ENCODE results near the gene COL27A1. TPM values are rescaled to one million over a fixed set of nuclear protein-coding genes. Genes with fewer than 3 reads are reported as not detected.

Gene COL27A1
- total RNA-seq, 2 experiments from 2014 or later, result 7.0 to 10.6 TPM

- Mint-ChIP-seq H3K36me3 (ENCODE audit: low read depth) (no peaks in the 10 kb centered on the region), H3K9me3 (no peaks in the 10 kb centered on the region), H3K27me3 (ENCODE audit: low read depth) (peaks cover 21% of the 10 kb centered on the region), H3K4me3 (peak overlapping the region; percentile 81), H3K27ac (peak overlapping the region; percentile 62), H3K4me1 (ENCODE audit: low read depth) (peaks cover 16% of the 10 kb centered on the region)
- peak; percentile 21 for DNase-seq
- intact Hi-C loops (cut with micrococcal nuclease), result loop anchor here (10.0 kb wide), 1 partner anchor 238 kb away; no protein-coding TSS in a partner anchor
- CTCF ChIA-PET, result interaction anchor here (1.0 to 5.6 kb wide), 3 partner anchors 73 to 135 kb away, joined by 3 to 38 read pairs (median 13); no protein-coding TSS in a partner anchor
Measured at GRCh38 chr9:114156657-114157421, 1.5 kb downstream of the COL27A1 start.

- Mint-ChIP-seq H3K9me3 (no peaks in the 10 kb centered on the region), H3K4me1 (ENCODE audit: low read depth) (peaks cover 16% of the 10 kb centered on the region), H3K27me3 (ENCODE audit: low read depth) (peaks cover 14% of the 10 kb centered on the region), H3K4me3 (peak overlapping the region; percentile 81), H3K36me3 (ENCODE audit: low read depth) (no peaks in the 10 kb centered on the region), H3K27ac (no peak overlapping the region)
- CTCF ChIA-PET, result interaction anchor here (1.0 to 5.6 kb wide), 3 partner anchors 74 to 134 kb away, joined by 3 to 38 read pairs (median 13); no protein-coding TSS in a partner anchor
- no peak for DNase-seq
- intact Hi-C loops (cut with micrococcal nuclease), result loop anchor here (10.0 kb wide), 1 partner anchor 237 kb away; no protein-coding TSS in a partner anchor
Measured at GRCh38 chr9:114157516-114158176, 2.3 kb downstream of the COL27A1 start.

- H3K9me3 Mint-ChIP-seq, result no peaks in the 10 kb centered on the region
- no peak overlapping the region for H3K27ac Mint-ChIP-seq
- intact Hi-C loops (cut with micrococcal nuclease), result loop anchor here (10.0 kb wide), 1 partner anchor 236 kb away; no protein-coding TSS in a partner anchor
- H3K36me3 Mint-ChIP-seq (ENCODE audit: low read depth), result no peaks in the 10 kb centered on the region
- H3K4me1 Mint-ChIP-seq (ENCODE audit: low read depth), result peaks cover 14% of the 10 kb centered on the region
- peaks cover 9% of the 10 kb centered on the region for H3K27me3 Mint-ChIP-seq (ENCODE audit: low read depth)
- no peak overlapping the region for H3K4me3 Mint-ChIP-seq
- CTCF ChIA-PET, result interaction anchor here (1.2 to 5.6 kb wide), 3 partner anchors 26 to 133 kb away, joined by 3 to 38 read pairs (median 13); no protein-coding TSS in a partner anchor
- DNase-seq, result no peak
Measured at GRCh38 chr9:114158482-114159130, 3.3 kb downstream of the COL27A1 start.

- CTCF ChIA-PET, result interaction anchor here (1.2 kb wide), 1 partner anchor 25 kb away, joined by 3 read pairs; no protein-coding TSS in a partner anchor
- DNase-seq, result no peak
- peaks cover 4% of the 10 kb centered on the region for H3K27me3 Mint-ChIP-seq (ENCODE audit: low read depth)
- H3K4me3 Mint-ChIP-seq, result no peak overlapping the region
- intact Hi-C loops (cut with micrococcal nuclease), result loop anchor here (10.0 kb wide), 1 partner anchor 235 kb away; no protein-coding TSS in a partner anchor
- no peak overlapping the region for H3K27ac Mint-ChIP-seq
- H3K36me3 Mint-ChIP-seq (ENCODE audit: low read depth), result no peaks in the 10 kb centered on the region
- no peaks in the 10 kb centered on the region for H3K9me3 Mint-ChIP-seq
- H3K4me1 Mint-ChIP-seq (ENCODE audit: low read depth), result peaks cover 9% of the 10 kb centered on the region
Measured at GRCh38 chr9:114159691-114160090, 4.4 kb downstream of the COL27A1 start.

GRCh38 chr9:114161513-114161912, 6.2 kb downstream of the COL27A1 start:
- no peaks in the 10 kb centered on the region for H3K36me3 Mint-ChIP-seq (ENCODE audit: low read depth)
- H3K4me3 Mint-ChIP-seq, result no peak overlapping the region
- H3K27me3 Mint-ChIP-seq (ENCODE audit: low read depth), result no peaks in the 10 kb centered on the region
- H3K4me1 Mint-ChIP-seq (ENCODE audit: low read depth), result peaks cover 5% of the 10 kb centered on the region
- intact Hi-C loops (cut with micrococcal nuclease), result no loop called here
- H3K27ac Mint-ChIP-seq, result no peak overlapping the region
- CTCF ChIA-PET, result interaction anchor here (0.8 to 1.0 kb wide), 2 partner anchors 9 to 130 kb away, joined by 3 to 5 read pairs; no protein-coding TSS in a partner anchor
- H3K9me3 Mint-ChIP-seq, result no peaks in the 10 kb centered on the region
- DNase-seq, result no peak

- Mint-ChIP-seq H3K4me1 (ENCODE audit: low read depth) (no peaks in the 10 kb centered on the region), H3K27ac (no peak overlapping the region), H3K27me3 (ENCODE audit: low read depth) (no peaks in the 10 kb centered on the region), H3K4me3 (no peak overlapping the region), H3K36me3 (ENCODE audit: low read depth) (peaks cover 2% of the 10 kb centered on the region), H3K9me3 (no peaks in the 10 kb centered on the region)
- intact Hi-C loops (cut with micrococcal nuclease), result no loop called here
- CTCF ChIA-PET, result interaction anchor here (0.6 to 1.9 kb wide), 2 partner anchors 43 to 81 kb away, joined by 4 to 7 read pairs; no protein-coding TSS in a partner anchor
- no peak for DNase-seq
Measured at GRCh38 chr9:114163517-114163951, 8.2 kb downstream of the COL27A1 start.

GRCh38 chr9:114164191-114164794, 9.0 kb downstream of the COL27A1 start:
- DNase-seq, result no peak
- Mint-ChIP-seq H3K27ac (no peak overlapping the region), H3K36me3 (ENCODE audit: low read depth) (peaks cover 3% of the 10 kb centered on the region), H3K4me1 (ENCODE audit: low read depth) (no peaks in the 10 kb centered on the region), H3K9me3 (no peaks in the 10 kb centered on the region), H3K4me3 (no peak overlapping the region), H3K27me3 (ENCODE audit: low read depth) (no peaks in the 10 kb centered on the region)
- CTCF ChIA-PET, result interaction anchor here (1.3 to 1.9 kb wide), 2 partner anchors 56 to 82 kb away, joined by 3 to 7 read pairs; no protein-coding TSS in a partner anchor
- intact Hi-C loops (cut with micrococcal nuclease), result no loop called here

GRCh38 chr9:114165407-114166102, 10.2 kb downstream of the COL27A1 start:
- intact Hi-C loops (cut with micrococcal nuclease), result no loop called here
- no peaks in the 10 kb centered on the region for H3K27me3 Mint-ChIP-seq (ENCODE audit: low read depth)
- H3K4me3 Mint-ChIP-seq, result no peak overlapping the region
- no peaks in the 10 kb centered on the region for H3K9me3 Mint-ChIP-seq
- no peak overlapping the region for H3K27ac Mint-ChIP-seq
- CTCF ChIA-PET, result interaction anchor here (1.3 to 3.1 kb wide), 2 partner anchors 10 to 58 kb away, joined by 3 to 7 read pairs; partner anchors contain the start of gene COL27A1
- no peak for DNase-seq
- no peaks in the 10 kb centered on the region for H3K4me1 Mint-ChIP-seq (ENCODE audit: low read depth)
- peaks cover 3% of the 10 kb centered on the region for H3K36me3 Mint-ChIP-seq (ENCODE audit: low read depth)

GRCh38 chr9:114166103-114166470, 10.8 kb downstream of the COL27A1 start:
- DNase-seq, result no peak
- intact Hi-C loops (cut with micrococcal nuclease), result no loop called here
- H3K36me3 Mint-ChIP-seq (ENCODE audit: low read depth), result peaks cover 3% of the 10 kb centered on the region
- H3K4me1 Mint-ChIP-seq (ENCODE audit: low read depth), result no peaks in the 10 kb centered on the region
- H3K27ac Mint-ChIP-seq, result no peak overlapping the region
- no peak overlapping the region for H3K4me3 Mint-ChIP-seq
- no peaks in the 10 kb centered on the region for H3K9me3 Mint-ChIP-seq
- CTCF ChIA-PET, result interaction anchor here (3.1 kb wide), 1 partner anchor 11 kb away, joined by 7 read pairs; the partner anchor contains the start of gene COL27A1
- H3K27me3 Mint-ChIP-seq (ENCODE audit: low read depth), result no peaks in the 10 kb centered on the region

- H3K36me3 Mint-ChIP-seq (ENCODE audit: low read depth), result peaks cover 3% of the 10 kb centered on the region
- DNase-seq, result no peak
- H3K9me3 Mint-ChIP-seq, result no peaks in the 10 kb centered on the region
- no peak overlapping the region for H3K4me3 Mint-ChIP-seq
- no peaks in the 10 kb centered on the region for H3K4me1 Mint-ChIP-seq (ENCODE audit: low read depth)
- H3K27me3 Mint-ChIP-seq (ENCODE audit: low read depth), result no peaks in the 10 kb centered on the region
- CTCF ChIA-PET, result interaction anchor here (3.1 kb wide), 1 partner anchor 12 kb away, joined by 7 read pairs; the partner anchor contains the start of gene COL27A1
- no peak overlapping the region for H3K27ac Mint-ChIP-seq
- intact Hi-C loops (cut with micrococcal nuclease), result no loop called here
Measured at GRCh38 chr9:114166614-114167572, 11.6 kb downstream of the COL27A1 start.

Data from activated naive CD4-positive, alpha-beta T cell treated with anti-CD3 and anti-CD28 coated beads for 36 hours (primary cell).